ENCODE data around the gene NTM. TPM values are rescaled to one million over a fixed set of nuclear protein-coding genes. Genes with fewer than 3 reads are reported as not detected.

The NTM gene
- total RNA-seq, 1 experiment from 2014 or later: 16.4 TPM

DNA sequence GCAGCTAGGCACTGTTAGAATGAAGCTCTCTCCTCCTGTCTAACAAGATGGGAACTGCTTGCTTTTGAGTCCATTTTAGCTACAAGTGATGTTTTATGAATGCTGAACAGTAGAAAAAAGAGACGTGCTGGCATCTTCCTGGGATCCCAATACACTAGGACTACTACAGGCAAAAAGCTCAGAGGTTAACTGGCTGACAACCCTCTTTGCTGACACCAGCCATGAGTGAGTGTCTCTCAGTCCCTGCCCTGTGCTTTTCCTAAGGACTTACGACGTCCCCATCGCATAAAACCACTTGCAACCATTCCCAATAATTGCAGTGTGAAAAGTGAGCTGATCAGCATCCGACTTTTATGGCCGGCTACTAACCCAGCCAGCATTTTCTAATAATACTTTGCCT lies 213.5 kb downstream of the NTM start:
- Mint-ChIP-seq H3K36me3 (no peaks in the 10 kb centered on the region), H3K4me3 (no peak overlapping the region), H3K27me3 (ENCODE audit: low read depth) (no peaks in the 10 kb centered on the region), H3K4me1 (peaks cover 46% of the 10 kb centered on the region), H3K9me3 (peaks cover 6% of the 10 kb centered on the region), H3K27ac (no peak overlapping the region)
- ATAC-seq: no peak
- CTCF ChIA-PET: interaction anchor here (1.1 to 5.3 kb wide), 7 partner anchors 26 to 559 kb away, joined by 3 to 45 read pairs (median 6); no protein-coding TSS in a partner anchor
- no peak for DNase-seq (ENCODE audit: low spot score)
- POLR2A ChIA-PET: no interaction called here
- TF ChIP-seq, protein P1, sequence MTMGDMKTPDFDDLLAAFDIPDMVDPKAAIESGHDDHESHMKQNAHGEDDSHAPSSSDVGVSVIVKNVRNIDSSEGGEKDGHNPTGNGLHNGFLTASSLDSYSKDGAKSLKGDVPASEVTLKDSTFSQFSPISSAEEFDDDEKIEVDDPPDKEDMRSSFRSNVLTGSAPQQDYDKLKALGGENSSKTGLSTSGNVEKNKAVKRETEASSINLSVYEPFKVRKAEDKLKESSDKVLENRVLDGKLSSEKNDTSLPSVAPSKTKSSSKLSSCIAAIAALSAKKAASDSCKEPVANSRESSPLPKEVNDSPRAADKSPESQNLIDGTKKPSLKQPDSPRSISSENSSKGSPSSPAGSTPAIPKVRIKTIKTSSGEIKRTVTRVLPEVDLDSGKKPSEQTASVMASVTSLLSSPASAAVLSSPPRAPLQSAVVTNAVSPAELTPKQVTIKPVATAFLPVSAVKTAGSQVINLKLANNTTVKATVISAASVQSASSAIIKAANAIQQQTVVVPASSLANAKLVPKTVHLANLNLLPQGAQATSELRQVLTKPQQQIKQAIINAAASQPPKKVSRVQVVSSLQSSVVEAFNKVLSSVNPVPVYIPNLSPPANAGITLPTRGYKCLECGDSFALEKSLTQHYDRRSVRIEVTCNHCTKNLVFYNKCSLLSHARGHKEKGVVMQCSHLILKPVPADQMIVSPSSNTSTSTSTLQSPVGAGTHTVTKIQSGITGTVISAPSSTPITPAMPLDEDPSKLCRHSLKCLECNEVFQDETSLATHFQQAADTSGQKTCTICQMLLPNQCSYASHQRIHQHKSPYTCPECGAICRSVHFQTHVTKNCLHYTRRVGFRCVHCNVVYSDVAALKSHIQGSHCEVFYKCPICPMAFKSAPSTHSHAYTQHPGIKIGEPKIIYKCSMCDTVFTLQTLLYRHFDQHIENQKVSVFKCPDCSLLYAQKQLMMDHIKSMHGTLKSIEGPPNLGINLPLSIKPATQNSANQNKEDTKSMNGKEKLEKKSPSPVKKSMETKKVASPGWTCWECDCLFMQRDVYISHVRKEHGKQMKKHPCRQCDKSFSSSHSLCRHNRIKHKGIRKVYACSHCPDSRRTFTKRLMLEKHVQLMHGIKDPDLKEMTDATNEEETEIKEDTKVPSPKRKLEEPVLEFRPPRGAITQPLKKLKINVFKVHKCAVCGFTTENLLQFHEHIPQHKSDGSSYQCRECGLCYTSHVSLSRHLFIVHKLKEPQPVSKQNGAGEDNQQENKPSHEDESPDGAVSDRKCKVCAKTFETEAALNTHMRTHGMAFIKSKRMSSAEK (CRISPR knock-in tag; IDR thresholded peaks at IDR 0.05; ENCODE audit: borderline replicate concordance): no peak
- TF ChIP-seq HMGA2 (CRISPR knock-in tag; IDR thresholded peaks at IDR 0.05): no peak
- TF ChIP-seq NFE2L1 (CRISPR knock-in tag; IDR thresholded peaks at IDR 0.05): no peak
- TF ChIP-seq, protein P2, sequence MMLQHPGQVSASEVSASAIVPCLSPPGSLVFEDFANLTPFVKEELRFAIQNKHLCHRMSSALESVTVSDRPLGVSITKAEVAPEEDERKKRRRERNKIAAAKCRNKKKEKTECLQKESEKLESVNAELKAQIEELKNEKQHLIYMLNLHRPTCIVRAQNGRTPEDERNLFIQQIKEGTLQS (CRISPR knock-in tag; conservative IDR thresholded peaks at IDR 0.05): no peak
- TF ChIP-seq, protein P3, sequence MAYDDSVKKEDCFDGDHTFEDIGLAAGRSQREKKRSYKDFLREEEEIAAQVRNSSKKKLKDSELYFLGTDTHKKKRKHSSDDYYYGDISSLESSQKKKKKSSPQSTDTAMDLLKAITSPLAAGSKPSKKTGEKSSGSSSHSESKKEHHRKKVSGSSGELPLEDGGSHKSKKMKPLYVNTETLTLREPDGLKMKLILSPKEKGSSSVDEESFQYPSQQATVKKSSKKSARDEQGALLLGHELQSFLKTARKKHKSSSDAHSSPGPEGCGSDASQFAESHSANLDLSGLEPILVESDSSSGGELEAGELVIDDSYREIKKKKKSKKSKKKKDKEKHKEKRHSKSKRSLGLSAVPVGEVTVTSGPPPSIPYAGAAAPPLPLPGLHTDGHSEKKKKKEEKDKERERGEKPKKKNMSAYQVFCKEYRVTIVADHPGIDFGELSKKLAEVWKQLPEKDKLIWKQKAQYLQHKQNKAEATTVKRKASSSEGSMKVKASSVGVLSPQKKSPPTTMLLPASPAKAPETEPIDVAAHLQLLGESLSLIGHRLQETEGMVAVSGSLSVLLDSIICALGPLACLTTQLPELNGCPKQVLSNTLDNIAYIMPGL (CRISPR knock-in tag; IDR thresholded peaks at IDR 0.05): no peak
- no peak for TF ChIP-seq ZNF317 (CRISPR knock-in tag; IDR thresholded peaks at IDR 0.05; ENCODE audit: borderline replicate concordance, low read depth)
- TF ChIP-seq, protein P4, sequence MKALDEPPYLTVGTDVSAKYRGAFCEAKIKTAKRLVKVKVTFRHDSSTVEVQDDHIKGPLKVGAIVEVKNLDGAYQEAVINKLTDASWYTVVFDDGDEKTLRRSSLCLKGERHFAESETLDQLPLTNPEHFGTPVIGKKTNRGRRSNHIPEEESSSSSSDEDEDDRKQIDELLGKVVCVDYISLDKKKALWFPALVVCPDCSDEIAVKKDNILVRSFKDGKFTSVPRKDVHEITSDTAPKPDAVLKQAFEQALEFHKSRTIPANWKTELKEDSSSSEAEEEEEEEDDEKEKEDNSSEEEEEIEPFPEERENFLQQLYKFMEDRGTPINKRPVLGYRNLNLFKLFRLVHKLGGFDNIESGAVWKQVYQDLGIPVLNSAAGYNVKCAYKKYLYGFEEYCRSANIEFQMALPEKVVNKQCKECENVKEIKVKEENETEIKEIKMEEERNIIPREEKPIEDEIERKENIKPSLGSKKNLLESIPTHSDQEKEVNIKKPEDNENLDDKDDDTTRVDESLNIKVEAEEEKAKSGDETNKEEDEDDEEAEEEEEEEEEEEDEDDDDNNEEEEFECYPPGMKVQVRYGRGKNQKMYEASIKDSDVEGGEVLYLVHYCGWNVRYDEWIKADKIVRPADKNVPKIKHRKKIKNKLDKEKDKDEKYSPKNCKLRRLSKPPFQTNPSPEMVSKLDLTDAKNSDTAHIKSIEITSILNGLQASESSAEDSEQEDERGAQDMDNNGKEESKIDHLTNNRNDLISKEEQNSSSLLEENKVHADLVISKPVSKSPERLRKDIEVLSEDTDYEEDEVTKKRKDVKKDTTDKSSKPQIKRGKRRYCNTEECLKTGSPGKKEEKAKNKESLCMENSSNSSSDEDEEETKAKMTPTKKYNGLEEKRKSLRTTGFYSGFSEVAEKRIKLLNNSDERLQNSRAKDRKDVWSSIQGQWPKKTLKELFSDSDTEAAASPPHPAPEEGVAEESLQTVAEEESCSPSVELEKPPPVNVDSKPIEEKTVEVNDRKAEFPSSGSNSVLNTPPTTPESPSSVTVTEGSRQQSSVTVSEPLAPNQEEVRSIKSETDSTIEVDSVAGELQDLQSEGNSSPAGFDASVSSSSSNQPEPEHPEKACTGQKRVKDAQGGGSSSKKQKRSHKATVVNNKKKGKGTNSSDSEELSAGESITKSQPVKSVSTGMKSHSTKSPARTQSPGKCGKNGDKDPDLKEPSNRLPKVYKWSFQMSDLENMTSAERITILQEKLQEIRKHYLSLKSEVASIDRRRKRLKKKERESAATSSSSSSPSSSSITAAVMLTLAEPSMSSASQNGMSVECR (CRISPR knock-in tag; IDR thresholded peaks at IDR 0.05; ENCODE audit: borderline replicate concordance): no peak
- no peak for TF ChIP-seq ZBTB21 (CRISPR knock-in tag; IDR thresholded peaks at IDR 0.05; ENCODE audit: borderline replicate concordance)
- TF ChIP-seq, protein P5, sequence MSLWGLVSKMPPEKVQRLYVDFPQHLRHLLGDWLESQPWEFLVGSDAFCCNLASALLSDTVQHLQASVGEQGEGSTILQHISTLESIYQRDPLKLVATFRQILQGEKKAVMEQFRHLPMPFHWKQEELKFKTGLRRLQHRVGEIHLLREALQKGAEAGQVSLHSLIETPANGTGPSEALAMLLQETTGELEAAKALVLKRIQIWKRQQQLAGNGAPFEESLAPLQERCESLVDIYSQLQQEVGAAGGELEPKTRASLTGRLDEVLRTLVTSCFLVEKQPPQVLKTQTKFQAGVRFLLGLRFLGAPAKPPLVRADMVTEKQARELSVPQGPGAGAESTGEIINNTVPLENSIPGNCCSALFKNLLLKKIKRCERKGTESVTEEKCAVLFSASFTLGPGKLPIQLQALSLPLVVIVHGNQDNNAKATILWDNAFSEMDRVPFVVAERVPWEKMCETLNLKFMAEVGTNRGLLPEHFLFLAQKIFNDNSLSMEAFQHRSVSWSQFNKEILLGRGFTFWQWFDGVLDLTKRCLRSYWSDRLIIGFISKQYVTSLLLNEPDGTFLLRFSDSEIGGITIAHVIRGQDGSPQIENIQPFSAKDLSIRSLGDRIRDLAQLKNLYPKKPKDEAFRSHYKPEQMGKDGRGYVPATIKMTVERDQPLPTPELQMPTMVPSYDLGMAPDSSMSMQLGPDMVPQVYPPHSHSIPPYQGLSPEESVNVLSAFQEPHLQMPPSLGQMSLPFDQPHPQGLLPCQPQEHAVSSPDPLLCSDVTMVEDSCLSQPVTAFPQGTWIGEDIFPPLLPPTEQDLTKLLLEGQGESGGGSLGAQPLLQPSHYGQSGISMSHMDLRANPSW (CRISPR knock-in tag; conservative IDR thresholded peaks at IDR 0.05; ENCODE audit: low read depth): no peak
- no peak for TF ChIP-seq MXD4 (CRISPR knock-in tag; IDR thresholded peaks at IDR 0.05; ENCODE audit: borderline replicate concordance)
- no peak for TF ChIP-seq ZNF671 (CRISPR knock-in tag; IDR thresholded peaks at IDR 0.05)
- TF ChIP-seq, protein P6, sequence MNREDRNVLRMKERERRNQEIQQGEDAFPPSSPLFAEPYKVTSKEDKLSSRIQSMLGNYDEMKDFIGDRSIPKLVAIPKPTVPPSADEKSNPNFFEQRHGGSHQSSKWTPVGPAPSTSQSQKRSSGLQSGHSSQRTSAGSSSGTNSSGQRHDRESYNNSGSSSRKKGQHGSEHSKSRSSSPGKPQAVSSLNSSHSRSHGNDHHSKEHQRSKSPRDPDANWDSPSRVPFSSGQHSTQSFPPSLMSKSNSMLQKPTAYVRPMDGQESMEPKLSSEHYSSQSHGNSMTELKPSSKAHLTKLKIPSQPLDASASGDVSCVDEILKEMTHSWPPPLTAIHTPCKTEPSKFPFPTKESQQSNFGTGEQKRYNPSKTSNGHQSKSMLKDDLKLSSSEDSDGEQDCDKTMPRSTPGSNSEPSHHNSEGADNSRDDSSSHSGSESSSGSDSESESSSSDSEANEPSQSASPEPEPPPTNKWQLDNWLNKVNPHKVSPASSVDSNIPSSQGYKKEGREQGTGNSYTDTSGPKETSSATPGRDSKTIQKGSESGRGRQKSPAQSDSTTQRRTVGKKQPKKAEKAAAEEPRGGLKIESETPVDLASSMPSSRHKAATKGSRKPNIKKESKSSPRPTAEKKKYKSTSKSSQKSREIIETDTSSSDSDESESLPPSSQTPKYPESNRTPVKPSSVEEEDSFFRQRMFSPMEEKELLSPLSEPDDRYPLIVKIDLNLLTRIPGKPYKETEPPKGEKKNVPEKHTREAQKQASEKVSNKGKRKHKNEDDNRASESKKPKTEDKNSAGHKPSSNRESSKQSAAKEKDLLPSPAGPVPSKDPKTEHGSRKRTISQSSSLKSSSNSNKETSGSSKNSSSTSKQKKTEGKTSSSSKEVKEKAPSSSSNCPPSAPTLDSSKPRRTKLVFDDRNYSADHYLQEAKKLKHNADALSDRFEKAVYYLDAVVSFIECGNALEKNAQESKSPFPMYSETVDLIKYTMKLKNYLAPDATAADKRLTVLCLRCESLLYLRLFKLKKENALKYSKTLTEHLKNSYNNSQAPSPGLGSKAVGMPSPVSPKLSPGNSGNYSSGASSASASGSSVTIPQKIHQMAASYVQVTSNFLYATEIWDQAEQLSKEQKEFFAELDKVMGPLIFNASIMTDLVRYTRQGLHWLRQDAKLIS (CRISPR knock-in tag; IDR thresholded peaks at IDR 0.05; ENCODE audit: borderline replicate concordance): no peak
- TF ChIP-seq ZNF423 (CRISPR knock-in tag; IDR thresholded peaks at IDR 0.05): no peak
- TF ChIP-seq SOX15 (CRISPR knock-in tag; IDR thresholded peaks at IDR 0.05): no peak
- no peak for TF ChIP-seq NFATC4 (CRISPR knock-in tag; IDR thresholded peaks at IDR 0.05)
- no peak for TF ChIP-seq FOXP1 (CRISPR knock-in tag; IDR thresholded peaks at IDR 0.05; ENCODE audit: borderline replicate concordance)
- no peak for TF ChIP-seq ZNF263 (CRISPR knock-in tag; IDR thresholded peaks at IDR 0.05; ENCODE audit: low read depth)
- no peak for TF ChIP-seq ETV6 (CRISPR knock-in tag; IDR thresholded peaks at IDR 0.05)
